ENCODE data around the gene GNA12. TPM values are rescaled to one million over a fixed set of nuclear protein-coding genes. Genes with fewer than 3 reads are reported as not detected.
A peak's percentile ranks its signal among the peaks of the same experiment; 100 is the strongest.

GNA12 gene
- total and polyA plus RNA-seq, 8 donors, result 2.0 to 54.6 (median 22.0) TPM

DNA sequence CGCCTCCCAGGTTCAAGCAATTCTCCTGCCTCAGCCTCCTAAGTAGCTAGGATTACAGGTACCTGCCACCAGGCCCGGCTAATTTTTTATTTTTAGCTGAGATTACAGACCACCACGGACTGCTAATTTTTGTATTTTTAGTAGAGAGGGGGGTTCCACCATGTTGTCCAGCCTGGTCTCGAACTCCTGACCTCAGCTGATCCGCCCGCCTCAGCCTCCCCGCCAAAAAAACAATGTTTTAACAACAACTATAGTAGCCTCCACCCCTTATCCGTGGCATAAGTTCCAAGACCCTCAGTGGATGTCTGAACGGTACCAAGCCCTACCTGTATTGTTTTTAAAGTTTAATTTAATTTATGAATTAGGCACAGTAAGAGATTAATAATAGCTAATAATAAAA lies 48.2 kb downstream of the GNA12 start:
- Histone ChIP-seq H3K27ac (peak overlapping the region in 4 of 5 donors; percentile 49 to 71 (median 59)), H3K4me3 (no peak overlapping the region), H3K9me3 (no peaks in the 10 kb centered on the region), H3K36me3 (peaks cover 16 to 42% (median 41%) of the 10 kb centered on the region in 4 donors), H3K4me1 (peaks cover 0 to 16% (median 7%) of the 10 kb centered on the region in 4 donors), H3K27me3 (no peaks in the 10 kb centered on the region)
- 80 to 93% (median 89%) methylated on average over 9 of the region's 9 CpGs for WGBS, 5 donors
- DNase-seq, result no peak
- TF ChIP-seq POLR2A (IDR thresholded peaks at IDR 0.05) (no peak), EP300 (IDR thresholded peaks at IDR 0.05) (no peak), POLR2AphosphoS5 (IDR thresholded peaks at IDR 0.05) (no peak)
- TF ChIP-seq, protein P1, sequence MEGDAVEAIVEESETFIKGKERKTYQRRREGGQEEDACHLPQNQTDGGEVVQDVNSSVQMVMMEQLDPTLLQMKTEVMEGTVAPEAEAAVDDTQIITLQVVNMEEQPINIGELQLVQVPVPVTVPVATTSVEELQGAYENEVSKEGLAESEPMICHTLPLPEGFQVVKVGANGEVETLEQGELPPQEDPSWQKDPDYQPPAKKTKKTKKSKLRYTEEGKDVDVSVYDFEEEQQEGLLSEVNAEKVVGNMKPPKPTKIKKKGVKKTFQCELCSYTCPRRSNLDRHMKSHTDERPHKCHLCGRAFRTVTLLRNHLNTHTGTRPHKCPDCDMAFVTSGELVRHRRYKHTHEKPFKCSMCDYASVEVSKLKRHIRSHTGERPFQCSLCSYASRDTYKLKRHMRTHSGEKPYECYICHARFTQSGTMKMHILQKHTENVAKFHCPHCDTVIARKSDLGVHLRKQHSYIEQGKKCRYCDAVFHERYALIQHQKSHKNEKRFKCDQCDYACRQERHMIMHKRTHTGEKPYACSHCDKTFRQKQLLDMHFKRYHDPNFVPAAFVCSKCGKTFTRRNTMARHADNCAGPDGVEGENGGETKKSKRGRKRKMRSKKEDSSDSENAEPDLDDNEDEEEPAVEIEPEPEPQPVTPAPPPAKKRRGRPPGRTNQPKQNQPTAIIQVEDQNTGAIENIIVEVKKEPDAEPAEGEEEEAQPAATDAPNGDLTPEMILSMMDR (IDR thresholded peaks at IDR 0.05), result no peak
- intact Hi-C loops (cut with DNase I; ENCODE audit: low total_unique reads), result no loop called here

GRCh38 chr7:2794836-2795636 lies 49.1 kb downstream of the GNA12 start:
- no peak for TF ChIP-seq POLR2AphosphoS5 (IDR thresholded peaks at IDR 0.05)
- TF ChIP-seq, protein P1 (IDR thresholded peaks at IDR 0.05), result no peak
- no peak for TF ChIP-seq POLR2A (IDR thresholded peaks at IDR 0.05)
- TF ChIP-seq EP300 (IDR thresholded peaks at IDR 0.05), result no peak
- H3K4me3 ChIP-seq, result no peak overlapping the region
- H3K9me3 ChIP-seq, result no peaks in the 10 kb centered on the region
- WGBS, 5 donors, result 90 to 94% (median 92%) methylated on average over 17 of the region's 17 CpGs
- no peak for DNase-seq
- no peaks in the 10 kb centered on the region for H3K27me3 ChIP-seq
- H3K27ac ChIP-seq, result no peak overlapping the region
- peaks cover 0 to 17% (median 6%) of the 10 kb centered on the region in 4 donors for H3K4me1 ChIP-seq
- peaks cover 16 to 49% (median 46%) of the 10 kb centered on the region in 4 donors for H3K36me3 ChIP-seq
- intact Hi-C loops (cut with DNase I; ENCODE audit: low total_unique reads), result no loop called here

GRCh38 chr7:2792856-2793487 lies 51.1 kb downstream of the GNA12 start:
- no peak for DNase-seq
- WGBS, 5 donors, result 81 to 93% (median 90%) methylated on average over 16 of the region's 16 CpGs
- Histone ChIP-seq H3K4me3 (no peak overlapping the region), H3K36me3 (peaks cover 16 to 64% (median 57%) of the 10 kb centered on the region in 4 donors), H3K4me1 (peaks cover 0 to 22% (median 6%) of the 10 kb centered on the region in 4 donors), H3K9me3 (no peaks in the 10 kb centered on the region), H3K27me3 (no peaks in the 10 kb centered on the region), H3K27ac (no peak overlapping the region)
- TF ChIP-seq, protein P1 (IDR thresholded peaks at IDR 0.05), result no peak
- TF ChIP-seq EP300 (IDR thresholded peaks at IDR 0.05) (no peak), POLR2A (IDR thresholded peaks at IDR 0.05) (no peak), POLR2AphosphoS5 (IDR thresholded peaks at IDR 0.05) (no peak)
- intact Hi-C loops (cut with DNase I; ENCODE audit: low total_unique reads), result no loop called here

DNA sequence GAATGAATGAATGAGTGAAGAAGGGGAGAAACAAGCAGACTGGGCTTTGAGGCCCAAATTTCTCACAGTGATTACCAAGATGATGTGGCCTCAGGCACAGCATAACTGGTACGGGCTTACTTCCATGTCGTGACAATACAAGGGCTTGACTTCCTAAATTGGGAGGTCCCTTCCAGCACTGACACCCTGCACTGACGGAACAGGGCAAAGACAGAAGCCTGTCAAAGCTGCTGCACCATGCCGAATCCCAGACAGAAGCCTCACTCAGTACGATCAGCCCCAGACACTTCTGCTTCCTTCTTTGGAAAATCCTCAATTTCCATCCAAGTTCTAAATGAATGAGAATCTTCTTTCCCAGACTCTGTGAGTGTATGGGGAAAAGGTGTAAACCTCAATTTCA lies 51.9 kb downstream of the GNA12 start:
- intact Hi-C loops (cut with DNase I; ENCODE audit: low total_unique reads), result no loop called here
- no peak overlapping the region for H3K4me3 ChIP-seq
- TF ChIP-seq POLR2A (IDR thresholded peaks at IDR 0.05) (no peak), POLR2AphosphoS5 (IDR thresholded peaks at IDR 0.05) (no peak)
- H3K27me3 ChIP-seq, result no peaks in the 10 kb centered on the region
- DNase-seq, result no peak
- H3K4me1 ChIP-seq, result peaks cover 0 to 15% (median 5%) of the 10 kb centered on the region in 4 donors
- no peaks in the 10 kb centered on the region for H3K9me3 ChIP-seq
- 88 to 94% (median 93%) methylated on average over 5 of the region's 5 CpGs for WGBS, 5 donors
- H3K27ac ChIP-seq, result no peak overlapping the region
- H3K36me3 ChIP-seq, result peaks cover 16 to 71% (median 63%) of the 10 kb centered on the region in 4 donors

Data from stomach (tissue), 9 donors.